Measurements from ENCODE around the gene LRP1B.

GRCh38 chr2:140841141-140841540, 1289.7 kb downstream of the LRP1B start:
- TF ChIP-seq POLR2A (IDR thresholded peaks at IDR 0.05): no peak
- TF ChIP-seq CTCF (IDR thresholded peaks at IDR 0.05): no peak

Measured in Peyer's patch (tissue), 4 donors.